K562 (cell line): ENCODE results near the gene KRT71. TPM values are rescaled to one million over a fixed set of nuclear protein-coding genes. Genes with fewer than 3 reads are reported as not detected.

Source experiments
- ATAC-seq: fragments of 200-7000 bp; cut with Tn5 transposase; 3 replicates; pipeline ENCODE4 v1.9.1; 2020; ENCODE audit warnings: moderate library complexity
- BruUV-seq: library from RNA; stranded (reverse); fragments of 400-500 nt; replicated peaks from 2 replicates; lab custom pipeline; 2021; lab: Mats Ljungman, UMichigan
- CTCF ChIA-PET: fragments of 300-600 bp; formaldehyde crosslinking; extraction: SDS; loops from one replicate; lab custom pipeline; 2021; ENCODE audit warnings: low intra/inter-chr PET ratio; lab: Yijun Ruan, JAX
- POLR2A ChIA-PET: fragments of 300-600, 350-650 bp; sonication (Branson Sonifier 250); formaldehyde crosslinking; extraction: SDS; loops from one replicate; lab custom pipeline; 2021; ENCODE audit warnings: antibody characterized with exemption, inconsistent platforms; lab: Yijun Ruan, JAX
- DNase-seq, 4 experiments: peaks; one replicate each; pipeline versions ENCODE4 v3.0.0 to v3.0.0-alpha.2; 2011 to 2018; ENCODE audit warnings: low spot score in 3 of 4, mixed read lengths in 3 of 4; ENCODE audit errors: extremely low read depth in 1 of 4
- FAIRE-seq: peaks from 2 replicates; lab custom pipeline; 2011; peaks lifted over from hg19 to GRCh38; lab: Jason Lieb, UNC
- H2AFZ ChIP-seq: 2 replicates; pipeline ENCODE4 v1.6.0; 2011; ENCODE audit warnings: low read depth, low read length, control low read depth, inconsistent platforms
- H3K27ac ChIP-seq: fragments of 200-600 bp; 3 replicates; pipeline ENCODE4 v1.8.0; 2011; ENCODE audit warnings: low read depth, mild to moderate bottlenecking, control low read depth, inconsistent platforms, low read length, moderate library complexity, mixed read lengths; ENCODE audit errors: extremely low read depth
- H3K27me3 ChIP-seq, 2 experiments: fragments of 300-600 bp in 1 of 2; 2 replicates in 1 of 2; 3 replicates in 1 of 2; pipeline versions ENCODE4 v1.6.0 to v1.8.0; 2011; ENCODE audit warnings: inconsistent platforms in 2 of 2, low read length in 2 of 2, mild to moderate bottlenecking in 1 of 2, mixed read lengths in 1 of 2, moderate library complexity in 1 of 2; ENCODE audit not compliant: control insufficient read depth in 2 of 2, insufficient read depth in 2 of 2
- H3K36me3 ChIP-seq: fragments of 300-600 bp; 3 replicates; pipeline ENCODE4 v1.8.0; 2011; ENCODE audit warnings: mild to moderate bottlenecking, low read length, inconsistent platforms; ENCODE audit not compliant: control insufficient read depth, insufficient read depth
- H3K4me1 ChIP-seq, 2 experiments: fragments of 200-600 bp in 1 of 2; replicated peaks in 1 of 2; 2 replicates in 1 of 2; 3 replicates in 1 of 2; pipeline versions ENCODE4 v1.5.1 to v1.8.0; 2011; ENCODE audit warnings: inconsistent platforms in 2 of 2, low read length in 2 of 2, mild to moderate bottlenecking in 1 of 2, mixed read lengths in 1 of 2, moderate library complexity in 1 of 2; ENCODE audit not compliant: control insufficient read depth in 2 of 2, insufficient read depth in 2 of 2
- H3K4me2 ChIP-seq: 2 replicates; pipeline ENCODE4 v1.6.1; 2011; ENCODE audit warnings: low read length, control low read depth, inconsistent platforms, mixed read lengths; ENCODE audit not compliant: insufficient read depth
- H3K4me3 ChIP-seq: fragments of 200-600 bp; sonication (generic), shearing (Covaris generic); 2 replicates; pipeline ENCODE4 v1.5.1; 2016; ENCODE audit warnings: control low read depth, inconsistent platforms
- H3K79me2 ChIP-seq: fragments of 200-600 bp; 3 replicates; pipeline ENCODE4 v1.8.0; 2011; ENCODE audit warnings: low read length, inconsistent platforms; ENCODE audit not compliant: control insufficient read depth, insufficient read depth
- H3K9ac ChIP-seq, 2 experiments: 2 replicates each; pipeline versions ENCODE4 v1.6.0 to v1.6.1; 2011; ENCODE audit warnings: low read depth in 2 of 2, low read length in 2 of 2, control low read depth in 1 of 2, inconsistent platforms in 1 of 2, mild to moderate bottlenecking in 1 of 2, mixed read lengths in 1 of 2; ENCODE audit not compliant: insufficient read depth in 1 of 2
- H3K9me1 ChIP-seq: one replicate; pipeline ENCODE4 v1.6.0; 2011; ENCODE audit warnings: inconsistent platforms, mild to moderate bottlenecking, low read length, moderate library complexity; ENCODE audit not compliant: control insufficient read depth, insufficient read depth
- H3K9me3 ChIP-seq: replicated peaks from 2 replicates; pipeline ENCODE4 v1.5.1; 2011; ENCODE audit warnings: low read depth, low read length, inconsistent platforms; ENCODE audit not compliant: control insufficient read depth, insufficient read depth
- H4K20me1 ChIP-seq: replicated peaks from 2 replicates; pipeline ENCODE4 v1.6.1; 2011; ENCODE audit warnings: low read length, inconsistent platforms, mixed read lengths; ENCODE audit not compliant: control insufficient read depth, insufficient read depth
- HDAC1 ChIP-seq, 2 experiments: fragments of 450-650 bp; IDR thresholded peaks; 2 replicates each; pipeline ENCODE4 v1.6.1; 2016 to 2017; ENCODE audit warnings: inconsistent platforms in 1 of 2, mild to moderate bottlenecking in 1 of 2, moderate library complexity in 1 of 2
- MCM5 ChIP-seq: fragments of 450-650 bp; IDR thresholded peaks from 2 replicates; pipeline ENCODE4 v1.6.1; 2016; ENCODE audit warnings: low read depth
- MEIS2 ChIP-seq: fragments of 450-650 bp; IDR thresholded peaks from 2 replicates; pipeline ENCODE4 v1.6.1; 2014; ENCODE audit warnings: mild to moderate bottlenecking; ENCODE audit not compliant: partially characterized antibody
- NR3C1 ChIP-seq: sonication (generic); formaldehyde crosslinking; IDR thresholded peaks from 2 replicates; pipeline ENCODE4 v1.8.1; 2022; ENCODE audit warnings: missing genetic modification reagents
- OTX1 ChIP-seq: fragments of 450-650 bp; formaldehyde crosslinking; IDR thresholded peaks from 2 replicates; pipeline ENCODE4 v1.4.0; 2022; ENCODE audit warnings: mild to moderate bottlenecking
- POLR2A ChIP-seq: fragments of 450-650 bp; conservative IDR thresholded peaks from 2 replicates; pipeline ENCODE4 v1.6.1; 2016
- POLR3A ChIP-seq: IDR thresholded peaks from 2 replicates; pipeline ENCODE4 v1.6.1; 2011; ENCODE audit warnings: borderline replicate concordance, mild to moderate bottlenecking, moderate library complexity; ENCODE audit not compliant: insufficient read length, insufficient read depth; ENCODE audit errors: extremely low read depth
- RBM15 ChIP-seq: fragments of 200-400 bp; formaldehyde crosslinking; IDR thresholded peaks from 2 replicates; pipeline ENCODE4 v1.6.1; 2018; ENCODE audit warnings: mild to moderate bottlenecking, low read length, moderate library complexity; ENCODE audit not compliant: insufficient read depth
- SMAD3 ChIP-seq: fragments of 450-650 bp; formaldehyde crosslinking; conservative IDR thresholded peaks from 2 replicates; pipeline ENCODE4 v1.4.0; 2020; ENCODE audit warnings: mild to moderate bottlenecking
- TEAD4 ChIP-seq, 2 experiments: sonication (generic) in 1 of 2; formaldehyde crosslinking in 1 of 2; IDR thresholded peaks; 2 replicates each; pipeline versions ENCODE4 v1.6.1 to v1.8.0; 2012 to 2022; ENCODE audit warnings: borderline replicate concordance in 1 of 2, inconsistent platforms in 1 of 2, low read length in 1 of 2, mild to moderate bottlenecking in 1 of 2, missing genetic modification reagents in 1 of 2
- XRCC5 ChIP-seq: fragments of 200-400 bp; formaldehyde crosslinking; IDR thresholded peaks from 2 replicates; pipeline ENCODE4 v1.6.1; 2017; ENCODE audit warnings: low read depth, mild to moderate bottlenecking, low read length
- ZNF165 ChIP-seq: fragments of 250-450 bp; sonication (Bioruptor Pico); IDR thresholded peaks from 2 replicates; pipeline ENCODE4 v1.4.0; 2020; ENCODE audit warnings: borderline replicate concordance
- ZNF41 ChIP-seq: fragments of 250-450 bp; sonication (Bioruptor Pico); conservative IDR thresholded peaks from 2 replicates; pipeline ENCODE4 v1.4.0; 2020; ENCODE audit warnings: mild to moderate bottlenecking
- ZNF583 ChIP-seq: fragments of 250-450 bp; sonication (Bioruptor Pico); IDR thresholded peaks from 2 replicates; pipeline ENCODE4 v1.4.0; 2020
- ZZZ3 ChIP-seq: fragments of 450-650 bp; IDR thresholded peaks from 2 replicates; pipeline ENCODE4 v1.6.1; 2016; ENCODE audit warnings: antibody characterized with exemption, mild to moderate bottlenecking, moderate library complexity
- WGBS: fragments of 100-300 bp; shearing (Covaris generic); methylation state at CpG from one replicate; pipeline ENCODE4 v1.1.6; 2016; ENCODE audit warnings: low coverage, mixed read lengths; ENCODE audit not compliant: insufficient coverage; ENCODE audit errors: missing lambda C conversion rate; 5-methylcytosine and 5-hydroxymethylcytosine counted together
- in situ Hi-C: fragments of 300-500 bp; cut with MboI; formaldehyde crosslinking; loops from 4 replicates; pipeline ENCODE4 v1.15.0; 2018; ENCODE audit warnings: inconsistent platforms, mixed read lengths
- intact Hi-C: fragments of 100-400 bp; cut with micrococcal nuclease; formaldehyde crosslinking; loops from 2 replicates; pipeline ENCODE4 v1.14.2; 2022
- polyA plus RNA-seq, 8 experiments: library from polyadenylated mRNA; depleted of rRNA in 4 of 8; stranded (reverse) in 5 of 8; unstranded in 3 of 8; fragments of >200 nt; fragmentation: Nextera tagmentation in 2 of 8; fragmentation: Illumina TruSeq in 1 of 8; extraction: Ambion mirVana in 2 of 8; extraction: Trizol in 1 of 8; gene quantifications; 2 replicates each; pipeline versions ENCODE4 v1.2.1 to v1.2.3, GENCODE V29; 2011 to 2014; ENCODE audit warnings: inconsistent platforms in 1 of 8, missing spikeins in 1 of 8
- total RNA-seq, 7 experiments: library from RNA; depleted of rRNA in 6 of 7; stranded (reverse); fragments of >200 nt in 6 of 7; fragmentation: Illumina TruSeq in 2 of 7; extraction: Trizol in 2 of 7; gene quantifications; 2 replicates each; pipeline versions ENCODE4 v1.2.1 to v1.2.3, GENCODE V29; 2011 to 2021; ENCODE audit warnings: low replicate concordance in 1 of 7
- TF ChIP-seq, protein P1 (sequence below): fragments of 200-800 bp; sonication (Bioruptor generic); IDR thresholded peaks from 2 replicates; pipeline ENCODE4 v1.6.1; 2016; ENCODE audit warnings: missing genetic modification characterization, missing compliant biosample characterization
- TF ChIP-seq, protein P2 (sequence below): IDR thresholded peaks from 3 replicates; pipeline ENCODE4 v1.6.1; 2011; ENCODE audit warnings: borderline replicate concordance, mild to moderate bottlenecking; ENCODE audit not compliant: insufficient read length, insufficient read depth

Gene KRT71
- total and polyA plus RNA-seq, 9 of the 15 experiments (the other 6 are each of a cell fraction or from before 2014, with no cell fraction given), result not detected

- Histone ChIP-seq H3K27ac (no peak overlapping the region), H3K9me3 (no peaks in the 10 kb centered on the region), H3K27me3 (peaks cover 11 to 18% of the 10 kb centered on the region in 2 experiments), H2AFZ (no peak overlapping the region), H3K9ac (no peak overlapping the region), H3K36me3 (no peaks in the 10 kb centered on the region), H3K9me1 (no peaks in the 10 kb centered on the region), H3K79me2 (no peaks in the 10 kb centered on the region), H3K4me1 (no peaks in the 10 kb centered on the region), H4K20me1 (no peaks in the 10 kb centered on the region; the same call in 1 of the 2 replicates), H3K4me3 (no peak overlapping the region), H3K4me2 (no peak overlapping the region)
- BruUV-seq, result no TSS peak
- intact Hi-C loops, result no loop called here
- DNase-seq (no peak), ATAC-seq (no peak), FAIRE-seq (no peak)
- TF ChIP-seq TEAD4 (IDR thresholded peaks at IDR 0.05; ENCODE audit: low read length) (no peak), TEAD4 (CRISPR knock-in tag; IDR thresholded peaks at IDR 0.05; ENCODE audit: borderline replicate concordance) (no peak), SMAD3 (no peak), MEIS2 (no peak), NR3C1 (CRISPR knock-in tag) (no peak), OTX1 (no peak), HDAC1 (IDR thresholded peaks at IDR 0.05) (no peak), XRCC5 (no peak), ZNF41 (no peak), MCM5 (no peak), POLR2A (no peak), ZNF165 (no peak), POLR3A (no peak), RBM15 (no peak), ZNF583 (CRISPR knock-in tag) (no peak), ZZZ3 (no peak)
- TF ChIP-seq, protein P1, sequence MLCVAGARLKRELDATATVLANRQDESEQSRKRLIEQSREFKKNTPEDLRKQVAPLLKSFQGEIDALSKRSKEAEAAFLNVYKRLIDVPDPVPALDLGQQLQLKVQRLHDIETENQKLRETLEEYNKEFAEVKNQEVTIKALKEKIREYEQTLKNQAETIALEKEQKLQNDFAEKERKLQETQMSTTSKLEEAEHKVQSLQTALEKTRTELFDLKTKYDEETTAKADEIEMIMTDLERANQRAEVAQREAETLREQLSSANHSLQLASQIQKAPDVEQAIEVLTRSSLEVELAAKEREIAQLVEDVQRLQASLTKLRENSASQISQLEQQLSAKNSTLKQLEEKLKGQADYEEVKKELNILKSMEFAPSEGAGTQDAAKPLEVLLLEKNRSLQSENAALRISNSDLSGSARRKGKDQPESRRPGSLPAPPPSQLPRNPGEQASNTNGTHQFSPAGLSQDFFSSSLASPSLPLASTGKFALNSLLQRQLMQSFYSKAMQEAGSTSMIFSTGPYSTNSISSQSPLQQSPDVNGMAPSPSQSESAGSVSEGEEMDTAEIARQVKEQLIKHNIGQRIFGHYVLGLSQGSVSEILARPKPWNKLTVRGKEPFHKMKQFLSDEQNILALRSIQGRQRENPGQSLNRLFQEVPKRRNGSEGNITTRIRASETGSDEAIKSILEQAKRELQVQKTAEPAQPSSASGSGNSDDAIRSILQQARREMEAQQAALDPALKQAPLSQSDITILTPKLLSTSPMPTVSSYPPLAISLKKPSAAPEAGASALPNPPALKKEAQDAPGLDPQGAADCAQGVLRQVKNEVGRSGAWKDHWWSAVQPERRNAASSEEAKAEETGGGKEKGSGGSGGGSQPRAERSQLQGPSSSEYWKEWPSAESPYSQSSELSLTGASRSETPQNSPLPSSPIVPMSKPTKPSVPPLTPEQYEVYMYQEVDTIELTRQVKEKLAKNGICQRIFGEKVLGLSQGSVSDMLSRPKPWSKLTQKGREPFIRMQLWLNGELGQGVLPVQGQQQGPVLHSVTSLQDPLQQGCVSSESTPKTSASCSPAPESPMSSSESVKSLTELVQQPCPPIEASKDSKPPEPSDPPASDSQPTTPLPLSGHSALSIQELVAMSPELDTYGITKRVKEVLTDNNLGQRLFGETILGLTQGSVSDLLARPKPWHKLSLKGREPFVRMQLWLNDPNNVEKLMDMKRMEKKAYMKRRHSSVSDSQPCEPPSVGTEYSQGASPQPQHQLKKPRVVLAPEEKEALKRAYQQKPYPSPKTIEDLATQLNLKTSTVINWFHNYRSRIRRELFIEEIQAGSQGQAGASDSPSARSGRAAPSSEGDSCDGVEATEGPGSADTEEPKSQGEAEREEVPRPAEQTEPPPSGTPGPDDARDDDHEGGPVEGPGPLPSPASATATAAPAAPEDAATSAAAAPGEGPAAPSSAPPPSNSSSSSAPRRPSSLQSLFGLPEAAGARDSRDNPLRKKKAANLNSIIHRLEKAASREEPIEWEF (CRISPR knock-in tag), result no peak
- TF ChIP-seq, protein P2, sequence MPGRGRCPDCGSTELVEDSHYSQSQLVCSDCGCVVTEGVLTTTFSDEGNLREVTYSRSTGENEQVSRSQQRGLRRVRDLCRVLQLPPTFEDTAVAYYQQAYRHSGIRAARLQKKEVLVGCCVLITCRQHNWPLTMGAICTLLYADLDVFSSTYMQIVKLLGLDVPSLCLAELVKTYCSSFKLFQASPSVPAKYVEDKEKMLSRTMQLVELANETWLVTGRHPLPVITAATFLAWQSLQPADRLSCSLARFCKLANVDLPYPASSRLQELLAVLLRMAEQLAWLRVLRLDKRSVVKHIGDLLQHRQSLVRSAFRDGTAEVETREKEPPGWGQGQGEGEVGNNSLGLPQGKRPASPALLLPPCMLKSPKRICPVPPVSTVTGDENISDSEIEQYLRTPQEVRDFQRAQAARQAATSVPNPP, result no peak
- ChIA-PET CTCF (no interaction called here), POLR2A (interaction anchor here (0.5 kb wide), 1 partner anchor 139 kb away, joined by 3 read pairs; no protein-coding TSS in a partner anchor)
- 0% methylated on average over 4 of the region's 4 CpGs for WGBS
- in situ Hi-C loops, result no loop called here
Measured at GRCh38 chr12:52496590-52497071, 56.3 kb downstream of the KRT71 start.
